Measurements from ENCODE around the gene PDE4C.

The PDE4C gene

DNA sequence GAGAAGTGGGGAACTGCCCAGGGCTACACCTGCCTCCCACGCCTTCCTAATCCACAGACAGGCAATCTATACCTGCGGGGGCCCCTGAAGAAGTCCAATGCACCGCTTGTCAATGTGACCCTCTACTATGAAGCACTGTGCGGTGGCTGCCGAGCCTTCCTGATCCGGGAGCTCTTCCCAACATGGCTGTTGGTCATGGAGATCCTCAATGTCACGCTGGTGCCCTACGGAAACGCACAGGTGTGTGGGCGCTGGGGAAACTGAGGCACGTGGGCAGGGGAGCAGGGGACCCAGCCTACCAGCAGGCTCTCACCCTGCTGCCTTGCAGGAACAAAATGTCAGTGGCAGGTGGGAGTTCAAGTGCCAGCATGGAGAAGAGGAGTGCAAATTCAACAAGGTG is 51.3 kb downstream of the PDE4C start (continued):
- TF ChIP-seq, protein P1, sequence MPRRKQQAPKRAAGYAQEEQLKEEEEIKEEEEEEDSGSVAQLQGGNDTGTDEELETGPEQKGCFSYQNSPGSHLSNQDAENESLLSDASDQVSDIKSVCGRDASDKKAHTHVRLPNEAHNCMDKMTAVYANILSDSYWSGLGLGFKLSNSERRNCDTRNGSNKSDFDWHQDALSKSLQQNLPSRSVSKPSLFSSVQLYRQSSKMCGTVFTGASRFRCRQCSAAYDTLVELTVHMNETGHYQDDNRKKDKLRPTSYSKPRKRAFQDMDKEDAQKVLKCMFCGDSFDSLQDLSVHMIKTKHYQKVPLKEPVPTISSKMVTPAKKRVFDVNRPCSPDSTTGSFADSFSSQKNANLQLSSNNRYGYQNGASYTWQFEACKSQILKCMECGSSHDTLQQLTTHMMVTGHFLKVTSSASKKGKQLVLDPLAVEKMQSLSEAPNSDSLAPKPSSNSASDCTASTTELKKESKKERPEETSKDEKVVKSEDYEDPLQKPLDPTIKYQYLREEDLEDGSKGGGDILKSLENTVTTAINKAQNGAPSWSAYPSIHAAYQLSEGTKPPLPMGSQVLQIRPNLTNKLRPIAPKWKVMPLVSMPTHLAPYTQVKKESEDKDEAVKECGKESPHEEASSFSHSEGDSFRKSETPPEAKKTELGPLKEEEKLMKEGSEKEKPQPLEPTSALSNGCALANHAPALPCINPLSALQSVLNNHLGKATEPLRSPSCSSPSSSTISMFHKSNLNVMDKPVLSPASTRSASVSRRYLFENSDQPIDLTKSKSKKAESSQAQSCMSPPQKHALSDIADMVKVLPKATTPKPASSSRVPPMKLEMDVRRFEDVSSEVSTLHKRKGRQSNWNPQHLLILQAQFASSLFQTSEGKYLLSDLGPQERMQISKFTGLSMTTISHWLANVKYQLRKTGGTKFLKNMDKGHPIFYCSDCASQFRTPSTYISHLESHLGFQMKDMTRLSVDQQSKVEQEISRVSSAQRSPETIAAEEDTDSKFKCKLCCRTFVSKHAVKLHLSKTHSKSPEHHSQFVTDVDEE (CRISPR knock-in tag; IDR thresholded peaks at IDR 0.05) = no peak
- TF ChIP-seq, protein P2, sequence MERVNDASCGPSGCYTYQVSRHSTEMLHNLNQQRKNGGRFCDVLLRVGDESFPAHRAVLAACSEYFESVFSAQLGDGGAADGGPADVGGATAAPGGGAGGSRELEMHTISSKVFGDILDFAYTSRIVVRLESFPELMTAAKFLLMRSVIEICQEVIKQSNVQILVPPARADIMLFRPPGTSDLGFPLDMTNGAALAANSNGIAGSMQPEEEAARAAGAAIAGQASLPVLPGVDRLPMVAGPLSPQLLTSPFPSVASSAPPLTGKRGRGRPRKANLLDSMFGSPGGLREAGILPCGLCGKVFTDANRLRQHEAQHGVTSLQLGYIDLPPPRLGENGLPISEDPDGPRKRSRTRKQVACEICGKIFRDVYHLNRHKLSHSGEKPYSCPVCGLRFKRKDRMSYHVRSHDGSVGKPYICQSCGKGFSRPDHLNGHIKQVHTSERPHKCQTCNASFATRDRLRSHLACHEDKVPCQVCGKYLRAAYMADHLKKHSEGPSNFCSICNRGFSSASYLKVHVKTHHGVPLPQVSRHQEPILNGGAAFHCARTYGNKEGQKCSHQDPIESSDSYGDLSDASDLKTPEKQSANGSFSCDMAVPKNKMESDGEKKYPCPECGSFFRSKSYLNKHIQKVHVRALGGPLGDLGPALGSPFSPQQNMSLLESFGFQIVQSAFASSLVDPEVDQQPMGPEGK (CRISPR knock-in tag; IDR thresholded peaks at IDR 0.05; ENCODE audit: borderline replicate concordance) = no peak
- TF ChIP-seq ZC3H10 (CRISPR knock-in tag; IDR thresholded peaks at IDR 0.05) = no peak
- TF ChIP-seq OSR1 (CRISPR knock-in tag; IDR thresholded peaks at IDR 0.05) = no peak
- TF ChIP-seq ZNF565 (CRISPR knock-in tag; conservative IDR thresholded peaks at IDR 0.05; ENCODE audit: low read depth) = no peak

Measured in SK-N-SH treated with all-trans-retinoic acid at 6 μM for 48 hours (cell line).